NCI-H524 treated with DMSO at 0.1 percent for 48 hours (cell line): Measurements from ENCODE around the gene DISC1.

ENCODE experiments used
- DNase-seq: peaks from one replicate; lab custom pipeline; 2025; lab: John Stamatoyannopoulos, UW

Gene DISC1

GRCh38 chr1:231855926-231856325, 229.3 kb downstream of the DISC1 start:
- no peak for DNase-seq

- no peak for DNase-seq
These were observed 229.8 kb downstream of the DISC1 start for GRCh38 chr1:231856426-231856825.

GRCh38 chr1:231856894-231857293, 230.3 kb downstream of the DISC1 start:
- DNase-seq: no peak

GRCh38 chr1:231857609-231858135, 231.1 kb downstream of the DISC1 start:
- DNase-seq: no peak

GRCh38 chr1:231860221-231861088, 233.9 kb downstream of the DISC1 start:
- DNase-seq: no peak

DNA sequence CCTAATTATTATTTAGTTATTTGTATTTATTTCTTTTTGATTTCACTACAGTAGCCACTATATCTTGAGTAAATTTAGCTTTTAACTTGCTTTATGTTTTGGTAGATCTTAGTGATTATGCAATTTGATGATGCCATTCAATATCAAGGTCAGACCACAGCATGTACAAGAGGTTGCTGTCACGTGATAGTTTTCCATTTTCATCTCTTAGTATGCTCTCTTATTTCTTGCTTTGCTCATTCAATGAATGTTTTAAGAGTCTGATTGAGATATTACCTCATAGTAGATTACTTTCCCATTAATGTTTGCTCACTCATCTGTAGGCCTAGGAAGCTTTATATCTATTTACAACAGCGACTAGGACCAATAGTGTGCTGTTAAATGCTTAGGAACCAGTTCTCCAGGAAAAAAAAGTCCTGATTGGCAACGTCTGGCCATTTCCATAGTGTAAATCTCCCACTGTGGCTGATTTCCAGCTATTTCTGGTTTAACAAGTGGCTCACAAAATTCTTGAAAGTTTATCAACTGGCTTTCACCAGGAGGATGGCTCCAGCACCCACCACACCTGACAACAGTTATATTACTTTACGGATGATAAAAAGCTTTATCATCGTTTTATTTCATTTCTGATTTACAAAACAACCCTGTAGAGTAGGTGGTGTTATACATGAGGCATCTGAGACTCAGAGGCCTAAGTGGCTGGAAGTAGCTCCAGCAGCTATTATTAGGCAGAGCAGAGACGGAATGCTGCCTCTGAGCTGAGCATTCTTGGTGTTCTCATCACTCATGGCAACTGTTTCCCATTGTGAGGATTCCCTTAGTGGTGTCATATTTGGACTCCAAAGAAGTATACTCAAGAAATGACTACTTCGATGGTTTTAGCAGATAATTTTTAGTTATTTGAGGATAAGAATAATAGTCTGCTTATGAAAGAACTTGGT, 235.2 kb downstream of the DISC1 start:
- DNase-seq: no peak

DNA sequence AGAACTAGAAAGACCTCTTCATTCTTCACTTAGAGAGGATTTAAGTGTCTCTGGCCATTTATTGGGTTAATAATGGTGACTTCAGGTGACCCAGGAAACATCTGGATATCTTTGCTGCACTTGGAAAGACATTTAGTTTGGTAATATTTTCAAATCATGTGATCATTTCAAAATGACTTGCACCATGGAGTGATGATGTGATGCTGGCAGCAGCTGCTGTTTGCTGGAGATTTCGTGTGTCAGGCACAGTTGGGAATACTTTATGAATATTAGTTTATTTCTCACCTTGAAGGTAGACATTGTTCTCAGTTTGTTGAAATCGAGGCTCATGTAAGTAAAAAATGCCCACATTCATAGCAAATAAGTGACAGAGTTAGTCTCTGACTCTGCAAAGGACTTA, 236.0 kb downstream of the DISC1 start:
- DNase-seq: no peak

GRCh38 chr1:231865331-231865730, 238.7 kb downstream of the DISC1 start:
- DNase-seq: no peak

GRCh38 chr1:231866392-231867331, 240.1 kb downstream of the DISC1 start:
- DNase-seq: peak; percentile 87

DNA sequence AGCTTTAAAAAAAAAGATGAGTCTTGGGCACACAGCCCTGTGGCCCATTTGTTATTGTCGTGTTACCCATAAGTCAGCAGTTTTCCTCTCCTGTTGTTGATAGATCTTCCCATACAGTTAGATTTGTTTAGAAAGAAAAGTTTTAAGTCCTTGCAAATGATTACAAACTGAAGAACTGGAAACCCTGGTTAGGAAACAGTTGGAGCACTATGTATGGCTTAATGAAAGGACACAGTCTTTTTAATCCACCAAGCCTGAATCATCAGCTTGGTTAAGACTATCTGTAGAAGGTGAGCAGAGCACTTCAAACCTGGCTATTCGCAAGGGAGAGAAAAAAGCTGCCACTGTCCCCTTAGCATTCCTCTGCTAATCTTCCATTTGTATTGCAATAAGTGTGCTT, 241.0 kb downstream of the DISC1 start:
- DNase-seq: no peak

- DNase-seq: no peak
These were observed 242.8 kb downstream of the DISC1 start for GRCh38 chr1:231869364-231869763.

GRCh38 chr1:231871471-231871870, 244.9 kb downstream of the DISC1 start:
- DNase-seq: no peak

DNA sequence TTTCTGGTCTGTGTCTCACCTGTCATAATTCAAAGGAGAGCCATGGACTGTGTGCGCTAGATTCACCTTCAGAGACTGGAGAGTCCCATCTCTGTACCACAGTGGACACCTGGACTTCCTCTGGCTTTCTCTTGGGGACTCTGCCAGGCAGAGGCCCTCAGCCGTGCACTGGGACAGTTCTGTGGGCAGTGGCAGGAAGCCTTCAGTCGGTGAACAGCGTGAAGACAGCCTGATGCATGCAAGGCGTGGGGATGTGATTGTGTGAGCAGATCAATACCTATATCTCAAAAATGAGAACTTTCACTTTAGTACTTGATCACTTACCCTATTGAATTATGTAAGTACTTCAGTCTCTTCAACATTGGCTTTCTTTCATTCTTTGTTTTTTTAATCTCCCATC, 245.3 kb downstream of the DISC1 start:
- DNase-seq: no peak

GRCh38 chr1:231872461-231872910, 245.9 kb downstream of the DISC1 start:
- DNase-seq: no peak

- DNase-seq: no peak
These were observed 252.1 kb downstream of the DISC1 start for GRCh38 chr1:231878737-231879136.

- DNase-seq: peak; percentile 32
These were observed 252.7 kb downstream of the DISC1 start for GRCh38 chr1:231879296-231879695.

DNA sequence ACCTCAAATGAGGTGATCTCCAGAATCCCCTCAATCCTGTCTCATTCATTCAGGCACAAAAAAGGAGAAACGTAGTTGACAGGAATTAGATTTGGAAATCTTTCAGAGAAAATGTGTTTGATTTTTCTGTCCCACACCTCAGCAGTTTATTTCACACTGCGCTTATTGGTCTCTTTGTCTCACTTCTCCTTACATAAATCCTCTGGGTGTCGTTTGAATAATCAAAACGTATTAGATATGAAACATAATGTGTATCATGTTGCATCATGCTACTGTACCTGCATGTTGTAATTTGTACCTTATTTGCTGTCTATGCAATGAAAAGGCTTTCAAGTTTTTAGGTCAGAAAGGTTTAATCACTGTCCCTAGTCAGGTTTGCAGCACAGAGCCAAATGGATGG, 255.7 kb downstream of the DISC1 start:
- DNase-seq: no peak

DNA sequence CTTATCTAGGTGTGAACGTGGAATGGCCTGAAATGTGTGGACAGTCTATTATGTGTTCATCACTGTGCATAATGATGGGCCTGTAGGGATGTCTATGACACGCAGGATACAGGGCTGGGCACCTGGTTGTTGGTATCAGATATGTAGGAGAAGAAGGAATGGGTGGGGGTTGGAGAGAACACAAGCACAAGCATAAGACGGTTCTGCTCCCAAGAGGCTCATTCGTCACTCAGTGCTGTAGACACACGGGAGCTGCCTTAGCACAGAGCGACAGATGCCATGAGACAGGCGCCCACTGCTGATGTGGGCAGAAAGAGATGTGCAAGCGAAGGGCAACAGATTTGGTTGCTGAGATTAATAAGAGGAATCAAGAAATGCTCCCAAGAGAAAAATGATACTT, 256.2 kb downstream of the DISC1 start:
- peak; percentile 51 for DNase-seq

- no peak for DNase-seq
These were observed 256.8 kb downstream of the DISC1 start for GRCh38 chr1:231883382-231883781.

DNA sequence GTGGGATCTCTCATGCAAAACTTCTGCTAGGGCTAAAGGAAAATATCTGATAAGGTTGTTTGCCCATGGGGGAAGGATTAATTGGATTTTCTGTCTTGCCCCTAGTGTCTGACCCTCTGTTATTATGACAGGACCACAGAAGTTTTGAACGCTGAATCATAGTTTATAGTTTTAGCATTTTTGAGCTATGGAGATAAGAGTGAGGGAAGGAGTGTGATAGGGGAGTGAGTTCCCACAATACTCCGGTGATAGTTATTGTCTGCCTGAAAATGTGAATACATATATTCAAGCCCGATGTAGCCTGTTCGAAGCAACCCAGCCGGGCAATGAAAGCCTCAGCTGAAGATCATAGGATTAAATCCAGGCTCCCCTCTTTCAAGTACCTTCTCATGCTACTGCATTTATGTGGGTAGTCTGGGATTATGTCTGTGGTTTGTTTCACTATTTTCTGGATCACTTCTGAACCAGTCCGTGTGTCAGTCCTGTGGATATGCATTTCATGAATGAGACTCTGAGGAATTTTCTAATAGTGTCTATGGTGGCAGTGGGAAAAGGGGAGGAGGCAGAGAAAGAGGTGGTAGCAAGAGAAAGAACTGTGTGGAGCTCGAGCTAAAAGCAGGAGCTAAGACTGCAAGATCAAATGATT, 258.7 kb downstream of the DISC1 start:
- DNase-seq: no peak

DNA sequence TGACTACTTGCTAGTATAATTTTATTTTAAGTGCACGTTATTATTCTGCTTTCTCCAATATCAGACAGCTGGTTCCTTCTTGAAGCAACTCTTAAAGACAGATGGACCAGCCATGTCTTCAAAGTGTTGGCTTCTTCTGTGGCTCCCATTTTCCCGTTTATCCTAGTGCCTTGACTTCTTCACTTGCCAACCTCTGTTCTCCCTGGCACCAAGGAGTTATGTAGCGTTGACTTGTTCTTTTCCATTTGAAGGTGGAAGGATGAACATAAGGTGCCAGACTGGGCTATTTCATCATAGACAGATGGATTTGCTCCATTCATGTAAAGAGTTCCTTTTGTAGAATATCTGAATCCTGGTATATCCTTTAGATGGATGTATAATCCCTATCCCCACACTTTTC, 260.6 kb downstream of the DISC1 start:
- no peak for DNase-seq
